Measurements from ENCODE around the gene KIFBP. TPM values are rescaled to one million over a fixed set of nuclear protein-coding genes. Genes with fewer than 3 reads are reported as not detected.
"Not testable (repeated sequence)": the region's sequence is repeated elsewhere in the genome, so short reads cannot be mapped to it uniquely, and the experiment has no call there.

KIFBP gene
- total RNA-seq, 1 donor = 74.7 TPM

DNA sequence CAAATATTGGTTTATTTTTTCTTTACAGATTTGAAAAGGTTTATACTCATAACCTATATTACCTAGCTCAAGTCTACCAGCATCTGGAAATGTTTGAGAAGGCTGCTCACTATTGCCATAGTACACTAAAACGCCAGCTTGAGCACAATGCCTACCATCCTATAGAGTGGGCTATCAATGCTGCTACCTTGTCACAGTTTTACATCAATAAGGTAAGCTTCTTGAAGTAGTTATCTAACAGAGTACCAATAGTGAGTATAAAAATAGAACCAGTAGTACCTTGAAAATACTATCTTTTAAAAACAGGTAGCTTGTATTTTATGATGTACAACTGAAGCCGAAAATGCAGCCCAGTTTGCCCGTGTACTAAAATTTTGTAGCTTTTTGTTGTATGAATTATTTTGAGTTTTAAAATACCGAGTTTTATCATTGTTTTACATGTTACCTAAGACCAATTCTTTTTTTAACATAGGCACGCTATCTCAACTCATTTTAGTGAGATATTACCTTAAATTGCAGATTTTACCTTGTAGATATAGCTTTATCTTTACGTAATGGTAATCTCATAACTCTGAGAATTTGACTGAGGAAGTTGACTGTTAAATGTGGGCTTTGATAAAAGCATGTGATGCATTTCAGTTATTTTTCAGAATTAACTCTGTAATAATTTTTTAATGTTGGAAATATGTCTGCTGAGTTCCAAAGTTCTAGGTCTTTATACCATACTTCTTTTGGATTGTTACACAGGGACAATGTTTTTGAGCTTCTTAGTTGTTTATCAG is 17.3 kb downstream of the KIFBP start:
- TF ChIP-seq CTCF (IDR thresholded peaks at IDR 0.05; ENCODE audit: insufficient read depth, low read depth, low read length) = no peak
- no peak overlapping the region for H3K4me3 ChIP-seq (ENCODE audit: low read depth, low read length)
- no peak for DNase-seq (ENCODE audit: low read depth)

- H3K4me3 ChIP-seq (ENCODE audit: low read depth, low read length) = no peak overlapping the region
- no peak for DNase-seq (ENCODE audit: low read depth)
- TF ChIP-seq CTCF (IDR thresholded peaks at IDR 0.05; ENCODE audit: insufficient read depth, low read depth, low read length) = peak; percentile 6
Measured at GRCh38 chr10:69007260-69007659, 18.7 kb downstream of the KIFBP start.

DNA sequence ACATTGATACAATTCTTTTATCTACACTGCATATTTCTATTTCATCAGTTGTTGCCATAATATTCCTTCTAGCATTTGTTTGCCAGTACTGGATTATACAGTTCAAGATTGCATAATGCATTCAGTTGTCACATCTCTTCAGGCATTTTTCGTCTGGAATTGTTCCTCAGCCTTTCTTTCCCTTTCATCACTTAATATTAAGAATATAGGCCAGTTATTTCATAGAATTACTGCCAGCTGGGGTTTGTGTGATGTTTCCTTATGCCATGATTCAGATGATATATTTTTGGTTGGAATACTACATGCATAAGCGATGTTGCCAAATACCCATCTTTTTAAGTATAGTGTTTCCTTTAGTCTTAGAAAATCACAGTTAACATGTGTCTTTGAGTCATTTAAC is 20.8 kb downstream of the KIFBP start:
- TF ChIP-seq CTCF (IDR thresholded peaks at IDR 0.05; ENCODE audit: insufficient read depth, low read depth, low read length) = no peak
- no peak overlapping the region for H3K4me3 ChIP-seq (ENCODE audit: low read depth, low read length)

DNA sequence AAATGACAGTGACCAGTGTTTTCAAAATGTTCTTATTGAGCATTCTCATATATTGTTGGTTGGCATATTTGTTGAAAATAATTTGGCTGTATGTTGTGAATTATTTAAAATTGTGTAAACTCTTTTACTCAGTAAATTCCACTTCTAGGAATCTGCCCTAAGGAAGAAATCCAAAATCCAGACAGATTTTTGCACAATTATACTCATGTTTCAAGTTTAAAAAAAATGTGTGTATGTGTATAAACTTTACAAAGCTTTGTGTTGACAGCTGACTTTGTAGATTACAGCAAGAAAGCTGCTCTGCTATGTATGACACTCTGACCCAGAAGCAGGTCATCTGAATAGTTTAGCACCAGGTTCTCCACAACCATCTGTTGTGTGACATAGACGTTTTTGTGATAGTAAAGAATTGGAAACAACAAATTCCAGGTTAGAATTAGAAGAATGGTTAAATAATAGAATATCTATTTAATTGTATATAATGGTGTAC is 21.6 kb downstream of the KIFBP start:
- DNase-seq (ENCODE audit: low read depth) = peak; percentile 46
- H3K4me3 ChIP-seq (ENCODE audit: low read depth, low read length) = no peak overlapping the region
- TF ChIP-seq CTCF (IDR thresholded peaks at IDR 0.05; ENCODE audit: insufficient read depth, low read depth, low read length) = no peak

More for the DNA sequence above, 20.8 kb downstream of the KIFBP start:
- DNase-seq (ENCODE audit: low read depth) = peak; percentile 39

DNA sequence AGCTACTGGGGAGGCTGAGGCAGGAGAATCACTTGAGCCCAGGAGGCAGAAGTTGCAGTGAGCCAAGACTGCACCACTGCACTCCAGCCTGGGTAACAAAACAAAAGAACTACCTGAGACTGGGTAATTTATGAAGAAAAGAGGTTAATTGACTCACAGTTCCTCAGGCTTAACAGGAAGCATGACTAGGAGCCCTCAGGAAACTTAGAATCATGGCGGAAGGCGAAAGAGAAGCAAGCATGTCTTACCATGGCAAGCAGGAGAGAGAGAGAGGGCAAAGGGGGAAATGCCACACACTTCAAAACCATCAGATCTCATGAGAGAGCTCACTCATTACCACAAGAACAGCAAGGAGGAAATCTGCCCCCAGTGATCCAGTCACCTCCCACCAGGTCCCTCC is 24.2 kb downstream of the KIFBP start:
- not testable (repeated sequence) for DNase-seq (ENCODE audit: low read depth); H3K4me3 ChIP-seq (ENCODE audit: low read depth, low read length)

GRCh38 chr10:69014171-69014570 is 25.6 kb downstream of the KIFBP start:
- DNase-seq (ENCODE audit: low read depth) = peak; percentile 78
- TF ChIP-seq CTCF (IDR thresholded peaks at IDR 0.05; ENCODE audit: insufficient read depth, low read depth, low read length) = no peak
- no peak overlapping the region for H3K4me3 ChIP-seq (ENCODE audit: low read depth, low read length)

DNA sequence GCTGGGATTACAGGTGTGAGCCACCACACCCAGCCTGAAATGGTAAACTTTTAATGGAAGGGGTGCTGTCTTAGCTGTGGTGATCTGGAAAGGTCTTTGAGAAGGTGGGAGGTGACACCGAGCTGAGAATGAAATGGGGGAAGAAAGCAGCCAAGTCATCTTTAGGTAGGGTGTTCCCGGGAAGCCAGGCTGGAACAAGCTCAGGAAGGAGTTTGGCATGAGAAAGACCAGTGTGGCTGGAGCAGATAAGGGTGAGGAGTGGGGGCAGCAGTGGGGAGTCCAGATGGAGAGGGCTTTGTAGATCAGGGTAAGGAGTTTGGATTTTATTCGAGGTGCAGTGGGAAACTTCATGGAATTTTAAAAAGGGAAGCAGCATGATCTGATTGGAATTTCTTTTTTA is 30.0 kb downstream of the KIFBP start:
- DNase-seq (ENCODE audit: low read depth) = no peak
- TF ChIP-seq CTCF (IDR thresholded peaks at IDR 0.05; ENCODE audit: insufficient read depth, low read depth, low read length) = no peak

More for the DNA sequence above, 30.0 kb downstream of the KIFBP start:
- H3K4me3 ChIP-seq (ENCODE audit: low read depth, low read length) = no peak overlapping the region

Measured in fibroblast of villous mesenchyme (primary cell).